Measurements from ENCODE around the gene PMEPA1. TPM values are rescaled to one million over a fixed set of nuclear protein-coding genes. Genes with fewer than 3 reads are reported as not detected.

PMEPA1 gene
- total RNA-seq, 4 donors from 2014 or later: 3.3 to 5.5 (median 4.6) TPM

- Histone ChIP-seq H3K27ac (peak overlapping the region in 2 of 4 donors; percentile 17 to 36), H3K27me3 (no peaks in the 10 kb centered on the region), H3K4me3 (no peak overlapping the region), H3K36me3 (no peaks in the 10 kb centered on the region), H3K4me1 (peaks cover 0 to 40% (median 10%) of the 10 kb centered on the region in 4 donors), H3K9me3 (no peaks in the 10 kb centered on the region)
- TF ChIP-seq CTCF (IDR thresholded peaks at IDR 0.05): no peak
- TF ChIP-seq POLR2A (IDR thresholded peaks at IDR 0.05): no peak
- peak in 2 of 3 donors; percentile 64 to 73 for DNase-seq
Measured at GRCh38 chr20:57680934-57681914, 28.6 kb downstream of the PMEPA1 start.

- Histone ChIP-seq H3K36me3 (no peaks in the 10 kb centered on the region), H3K27ac (peak overlapping the region in 2 of 4 donors; percentile 15 to 36), H3K4me3 (no peak overlapping the region), H3K9me3 (no peaks in the 10 kb centered on the region), H3K27me3 (no peaks in the 10 kb centered on the region), H3K4me1 (peaks cover 0 to 40% (median 10%) of the 10 kb centered on the region in 4 donors)
- peak in 1 of 3 donors; percentile 54 for DNase-seq
- TF ChIP-seq POLR2A (IDR thresholded peaks at IDR 0.05) (no peak), CTCF (IDR thresholded peaks at IDR 0.05) (no peak)
Measured at GRCh38 chr20:57680131-57680716, 29.6 kb downstream of the PMEPA1 start.

GRCh38 chr20:57679113-57679512, 30.7 kb downstream of the PMEPA1 start:
- no peak overlapping the region for H3K4me3 ChIP-seq
- no peak overlapping the region for H3K27ac ChIP-seq
- no peaks in the 10 kb centered on the region for H3K27me3 ChIP-seq
- TF ChIP-seq CTCF (IDR thresholded peaks at IDR 0.05) (no peak), POLR2A (IDR thresholded peaks at IDR 0.05) (no peak)
- H3K9me3 ChIP-seq: no peaks in the 10 kb centered on the region
- DNase-seq: no peak
- H3K4me1 ChIP-seq: peaks cover 0 to 33% (median 10%) of the 10 kb centered on the region in 4 donors
- no peaks in the 10 kb centered on the region for H3K36me3 ChIP-seq

GRCh38 chr20:57678340-57678739, 31.5 kb downstream of the PMEPA1 start:
- Histone ChIP-seq H3K9me3 (no peaks in the 10 kb centered on the region), H3K4me3 (no peak overlapping the region), H3K36me3 (no peaks in the 10 kb centered on the region), H3K27ac (no peak overlapping the region), H3K27me3 (no peaks in the 10 kb centered on the region), H3K4me1 (peaks cover 0 to 27% (median 10%) of the 10 kb centered on the region in 4 donors)
- TF ChIP-seq POLR2A (IDR thresholded peaks at IDR 0.05) (no peak), CTCF (IDR thresholded peaks at IDR 0.05) (no peak)
- no peak for DNase-seq

GRCh38 chr20:57677584-57677982, 32.2 kb downstream of the PMEPA1 start:
- no peak overlapping the region for H3K27ac ChIP-seq
- H3K4me1 ChIP-seq: peaks cover 0 to 27% (median 10%) of the 10 kb centered on the region in 4 donors
- no peak for TF ChIP-seq POLR2A (IDR thresholded peaks at IDR 0.05)
- no peak for TF ChIP-seq CTCF (IDR thresholded peaks at IDR 0.05)
- H3K27me3 ChIP-seq: no peaks in the 10 kb centered on the region
- H3K9me3 ChIP-seq: no peaks in the 10 kb centered on the region
- H3K36me3 ChIP-seq: no peaks in the 10 kb centered on the region
- no peak for DNase-seq
- H3K4me3 ChIP-seq: no peak overlapping the region

All from Peyer's patch (tissue), 4 donors.